K562 (cell line): ENCODE data around the gene FYTTD1. TPM values are rescaled to one million over a fixed set of nuclear protein-coding genes. Genes with fewer than 3 reads are reported as not detected.
A peak's percentile ranks its signal among the peaks of the same experiment; 100 is the strongest.

Source experiments
- ADNP ChIP-seq: fragments of 200-800 bp; sonication (Bioruptor generic); IDR thresholded peaks from 2 replicates; pipeline ENCODE4 v1.6.1; 2016; ENCODE audit warnings: missing genetic modification characterization, missing compliant biosample characterization
- BCL6 ChIP-seq: fragments of 250-450 bp; sonication (Bioruptor Pico); IDR thresholded peaks from 2 replicates; pipeline ENCODE4 v1.4.0; 2020
- BRD9 ChIP-seq: fragments of 450-650 bp; IDR thresholded peaks from 2 replicates; pipeline ENCODE4 v1.6.1; 2018; ENCODE audit warnings: low read depth; ENCODE audit not compliant: partially characterized antibody
- HDAC1 ChIP-seq, 2 experiments: fragments of 450-650 bp; IDR thresholded peaks; 2 replicates each; pipeline ENCODE4 v1.6.1; 2016 to 2017; ENCODE audit warnings: inconsistent platforms in 1 of 2, mild to moderate bottlenecking in 1 of 2, moderate library complexity in 1 of 2
- MCM2 ChIP-seq: fragments of 450-650 bp; IDR thresholded peaks from 2 replicates; pipeline ENCODE4 v1.6.1; 2017; ENCODE audit warnings: low read depth, mild to moderate bottlenecking
- NR4A1 ChIP-seq, 2 experiments: fragments of 250-450 bp in 1 of 2; fragments of 450-650 bp in 1 of 2; sonication (Bioruptor Pico) in 1 of 2; IDR thresholded peaks; 2 replicates each; pipeline versions ENCODE4 v1.4.0 to v1.6.1; 2016 to 2020; ENCODE audit warnings: mild to moderate bottlenecking in 2 of 2, missing compliant biosample characterization in 1 of 2, missing genetic modification characterization in 1 of 2, moderate library complexity in 1 of 2
- POLR3A ChIP-seq: IDR thresholded peaks from 2 replicates; pipeline ENCODE4 v1.6.1; 2011; ENCODE audit warnings: borderline replicate concordance, mild to moderate bottlenecking, moderate library complexity; ENCODE audit not compliant: insufficient read length, insufficient read depth; ENCODE audit errors: extremely low read depth
- RBM15 ChIP-seq: fragments of 200-400 bp; formaldehyde crosslinking; IDR thresholded peaks from 2 replicates; pipeline ENCODE4 v1.6.1; 2018; ENCODE audit warnings: mild to moderate bottlenecking, low read length, moderate library complexity; ENCODE audit not compliant: insufficient read depth
- SAP30 ChIP-seq: fragments of 200-600 bp; sonication (generic); IDR thresholded peaks from 2 replicates; pipeline ENCODE4 v1.6.1; 2012; ENCODE audit warnings: borderline replicate concordance, low read depth, mild to moderate bottlenecking, moderate library complexity, low read length, control low read depth, inconsistent platforms; ENCODE audit not compliant: insufficient read depth, poor library complexity, severe bottlenecking
- SLC30A9 ChIP-seq: fragments of 250-450 bp; sonication (Bioruptor Pico); IDR thresholded peaks from 2 replicates; pipeline ENCODE4 v1.8.0; 2022; ENCODE audit warnings: mild to moderate bottlenecking, moderate library complexity
- ZFP91 ChIP-seq: sonication (generic); formaldehyde crosslinking; IDR thresholded peaks from 2 replicates; pipeline ENCODE4 v1.8.0; 2022; ENCODE audit warnings: mild to moderate bottlenecking, missing genetic modification reagents
- ZNF436 ChIP-seq: fragments of 250-450, 450-650 bp; sonication (Bioruptor Pico); formaldehyde crosslinking; IDR thresholded peaks from 2 replicates; pipeline ENCODE4 v1.7.0; 2020; ENCODE audit warnings: mild to moderate bottlenecking
- ZNF589 ChIP-seq: fragments of 200-800 bp; sonication (Bioruptor generic); IDR thresholded peaks from 2 replicates; pipeline ENCODE4 v1.6.1; 2016; ENCODE audit warnings: low read depth, missing genetic modification characterization, missing compliant biosample characterization
- ZNF75A ChIP-seq: fragments of 450-650 bp; formaldehyde crosslinking; IDR thresholded peaks from 2 replicates; pipeline ENCODE4 v1.4.0; 2020; ENCODE audit warnings: mild to moderate bottlenecking
- polyA plus RNA-seq, 8 experiments: library from polyadenylated mRNA; depleted of rRNA in 4 of 8; stranded (reverse) in 5 of 8; unstranded in 3 of 8; fragments of >200 nt; fragmentation: Nextera tagmentation in 2 of 8; fragmentation: Illumina TruSeq in 1 of 8; extraction: Ambion mirVana in 2 of 8; extraction: Trizol in 1 of 8; gene quantifications; 2 replicates each; pipeline versions ENCODE4 v1.2.1 to v1.2.3, GENCODE V29; 2011 to 2014; ENCODE audit warnings: inconsistent platforms in 1 of 8, missing spikeins in 1 of 8
- total RNA-seq, 7 experiments: library from RNA; depleted of rRNA in 6 of 7; stranded (reverse); fragments of >200 nt in 6 of 7; fragmentation: Illumina TruSeq in 2 of 7; extraction: Trizol in 2 of 7; gene quantifications; 2 replicates each; pipeline versions ENCODE4 v1.2.1 to v1.2.3, GENCODE V29; 2011 to 2021; ENCODE audit warnings: low replicate concordance in 1 of 7
- TF ChIP-seq, protein P1 (sequence below), 2 experiments: fragments of 450-650 bp in 1 of 2; sonication (generic) in 1 of 2; formaldehyde crosslinking in 1 of 2; IDR thresholded peaks; 2 replicates each; pipeline versions ENCODE4 v1.7.1 to v1.9.0; 2016 to 2022; ENCODE audit warnings: inconsistent platforms in 1 of 2, mild to moderate bottlenecking in 1 of 2, missing genetic modification reagents in 1 of 2
- TF ChIP-seq, protein P2 (sequence below), 2 experiments: fragments of 450-650 bp in 1 of 2; sonication (generic) in 1 of 2; formaldehyde crosslinking in 1 of 2; IDR thresholded peaks in 1 of 2; conservative IDR thresholded peaks in 1 of 2; 2 replicates each; pipeline versions ENCODE4 v1.6.1 to v1.8.1; 2016 to 2023; ENCODE audit warnings: mild to moderate bottlenecking in 2 of 2, moderate library complexity in 2 of 2, inconsistent platforms in 1 of 2, missing genetic modification reagents in 1 of 2

Gene FYTTD1
- total and polyA plus RNA-seq, 9 of the 15 experiments (the other 6 are each of a cell fraction or from before 2014, with no cell fraction given): 35.7 to 106 (median 76.3) TPM

GRCh38 chr3:197737319-197737649 is 12.4 kb upstream of the FYTTD1 start (continued):
- TF ChIP-seq POLR3A (no peak), BRD9 (peak; percentile 15), SLC30A9 (CRISPR knock-in tag) (no peak), MCM2 (no peak), ZNF436 (CRISPR knock-in tag) (no peak), ZNF589 (no peak), NR4A1 (CRISPR knock-in tag; IDR thresholded peaks at IDR 0.05) (no peak), NR4A1 (tag; IDR thresholded peaks at IDR 0.05) (no peak), ZNF75A (no peak), HDAC1 (IDR thresholded peaks at IDR 0.05) (peak in 1 of 2 experiments; percentile 74; a peak in 2 of 4 replicates), ADNP (tag) (no peak), SAP30 (peak; percentile 35), RBM15 (no peak), BCL6 (CRISPR knock-in tag) (no peak), ZFP91 (CRISPR knock-in tag) (no peak)
- TF ChIP-seq, protein P1, sequence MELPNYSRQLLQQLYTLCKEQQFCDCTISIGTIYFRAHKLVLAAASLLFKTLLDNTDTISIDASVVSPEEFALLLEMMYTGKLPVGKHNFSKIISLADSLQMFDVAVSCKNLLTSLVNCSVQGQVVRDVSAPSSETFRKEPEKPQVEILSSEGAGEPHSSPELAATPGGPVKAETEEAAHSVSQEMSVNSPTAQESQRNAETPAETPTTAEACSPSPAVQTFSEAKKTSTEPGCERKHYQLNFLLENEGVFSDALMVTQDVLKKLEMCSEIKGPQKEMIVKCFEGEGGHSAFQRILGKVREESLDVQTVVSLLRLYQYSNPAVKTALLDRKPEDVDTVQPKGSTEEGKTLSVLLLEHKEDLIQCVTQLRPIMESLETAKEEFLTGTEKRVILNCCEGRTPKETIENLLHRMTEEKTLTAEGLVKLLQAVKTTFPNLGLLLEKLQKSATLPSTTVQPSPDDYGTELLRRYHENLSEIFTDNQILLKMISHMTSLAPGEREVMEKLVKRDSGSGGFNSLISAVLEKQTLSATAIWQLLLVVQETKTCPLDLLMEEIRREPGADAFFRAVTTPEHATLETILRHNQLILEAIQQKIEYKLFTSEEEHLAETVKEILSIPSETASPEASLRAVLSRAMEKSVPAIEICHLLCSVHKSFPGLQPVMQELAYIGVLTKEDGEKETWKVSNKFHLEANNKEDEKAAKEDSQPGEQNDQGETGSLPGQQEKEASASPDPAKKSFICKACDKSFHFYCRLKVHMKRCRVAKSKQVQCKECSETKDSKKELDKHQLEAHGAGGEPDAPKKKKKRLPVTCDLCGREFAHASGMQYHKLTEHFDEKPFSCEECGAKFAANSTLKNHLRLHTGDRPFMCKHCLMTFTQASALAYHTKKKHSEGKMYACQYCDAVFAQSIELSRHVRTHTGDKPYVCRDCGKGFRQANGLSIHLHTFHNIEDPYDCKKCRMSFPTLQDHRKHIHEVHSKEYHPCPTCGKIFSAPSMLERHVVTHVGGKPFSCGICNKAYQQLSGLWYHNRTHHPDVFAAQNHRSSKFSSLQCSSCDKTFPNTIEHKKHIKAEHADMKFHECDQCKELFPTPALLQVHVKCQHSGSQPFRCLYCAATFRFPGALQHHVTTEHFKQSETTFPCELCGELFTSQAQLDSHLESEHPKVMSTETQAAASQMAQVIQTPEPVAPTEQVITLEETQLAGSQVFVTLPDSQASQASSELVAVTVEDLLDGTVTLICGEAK (IDR thresholded peaks at IDR 0.05): peak; percentile 10; the same call in 1 of the 2 replicates
- TF ChIP-seq, protein P1 (CRISPR knock-in tag; IDR thresholded peaks at IDR 0.05): no peak
- TF ChIP-seq, protein P2, sequence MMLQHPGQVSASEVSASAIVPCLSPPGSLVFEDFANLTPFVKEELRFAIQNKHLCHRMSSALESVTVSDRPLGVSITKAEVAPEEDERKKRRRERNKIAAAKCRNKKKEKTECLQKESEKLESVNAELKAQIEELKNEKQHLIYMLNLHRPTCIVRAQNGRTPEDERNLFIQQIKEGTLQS (IDR thresholded peaks at IDR 0.05): no peak
- TF ChIP-seq, protein P2 (CRISPR knock-in tag; conservative IDR thresholded peaks at IDR 0.05): 0 out of 2 replicates have a peak, but pooled peaks have one; percentile 62
